Activated naive CD4-positive, alpha-beta T cell treated with anti-CD3 and anti-CD28 coated beads, Interleukin-2, amount 50 U/mL, for 72 hours (primary cell): Measurements from ENCODE around the gene NRCAM. TPM values are rescaled to one million over a fixed set of nuclear protein-coding genes. Genes with fewer than 3 reads are reported as not detected.
A peak's percentile ranks its signal among the peaks of the same experiment; 100 is the strongest.

Experiments
- ATAC-seq, 2 donors: fragments of 150-1000 bp; cut with Tn5 transposase; 2 replicates each; pipeline ENCODE4 v1.10.0; 2021; ENCODE audit warnings: mild to moderate bottlenecking in 2 of 2, moderate library complexity in 2 of 2
- DNase-seq, 2 donors: peaks; one replicate each; pipeline ENCODE4 v3.0.0; 2021 to 2022; ENCODE audit warnings: low spot score in 2 of 2
- H3K27ac Mint-ChIP-seq, 2 donors: one replicate each; pipeline ENCODE4 v1.8.0; 2022; ENCODE audit warnings: mild to moderate bottlenecking in 2 of 2, mixed read lengths in 2 of 2
- H3K36me3 Mint-ChIP-seq, 2 donors: one replicate each; pipeline ENCODE4 v1.8.0; 2022; ENCODE audit warnings: mixed read lengths in 2 of 2
- H3K9me3 Mint-ChIP-seq, 2 donors: one replicate each; pipeline ENCODE4 v1.8.0; 2022; ENCODE audit warnings: mixed read lengths in 2 of 2
- total RNA-seq, 2 donors: library from RNA; stranded (reverse); gene quantifications; one replicate each; pipeline ENCODE4 v1.2.3, GENCODE V29; 2022

Gene NRCAM
- total RNA-seq, 2 donors from 2014 or later, result 0.09 to 0.80 TPM

DNA sequence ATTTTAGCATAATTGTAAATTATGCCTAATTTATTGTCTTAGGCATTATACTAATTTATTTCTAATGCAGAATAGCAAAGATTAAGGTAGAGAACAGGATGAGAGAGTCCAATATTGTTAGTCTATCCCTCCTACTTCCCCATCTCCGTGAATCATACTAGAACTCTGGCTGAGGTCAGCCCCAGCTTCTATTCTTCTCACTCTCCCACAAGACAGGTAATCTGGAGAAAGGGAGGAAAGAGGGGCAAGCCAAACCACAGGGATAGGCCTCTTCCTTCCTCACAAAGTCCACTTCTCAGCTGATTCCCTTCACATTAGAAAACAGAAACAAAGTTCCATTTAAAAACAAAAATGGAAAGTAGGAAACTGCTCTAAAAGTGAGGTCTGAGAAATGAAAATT is 208.6 kb downstream of the NRCAM start:
- ATAC-seq (no peak), DNase-seq (no peak)
- Mint-ChIP-seq H3K27ac (no peak overlapping the region), H3K36me3 (no peaks in the 10 kb centered on the region), H3K9me3 (no peaks in the 10 kb centered on the region)

DNA sequence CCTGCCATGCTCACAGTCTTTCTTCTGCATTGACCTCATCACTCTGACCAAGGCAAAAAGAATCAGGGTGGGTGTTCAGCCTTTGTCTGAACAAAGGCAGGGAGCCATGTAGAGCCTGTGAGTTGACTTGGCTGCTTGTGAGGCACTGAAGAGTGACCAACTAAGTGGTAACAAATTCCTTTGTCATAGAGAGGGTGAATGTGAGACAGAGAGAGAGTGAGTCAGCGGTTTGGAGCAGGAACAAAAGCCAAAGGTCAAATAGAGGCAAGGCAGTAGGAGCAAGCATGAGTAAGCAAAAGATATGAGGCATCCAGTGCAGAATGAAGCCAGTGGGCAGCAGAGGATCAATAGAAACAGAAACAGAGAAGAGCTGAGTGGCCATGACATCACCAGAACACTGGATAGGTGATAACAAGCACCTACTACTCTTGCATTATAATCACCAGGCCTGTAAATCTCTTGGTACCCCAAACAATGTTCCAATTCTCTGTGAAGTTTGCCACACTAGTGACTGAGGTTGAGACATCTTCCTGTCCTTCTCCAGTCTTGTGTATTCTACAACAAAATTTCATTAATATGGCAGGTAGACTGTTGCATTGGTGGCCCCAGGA is 209.9 kb downstream of the NRCAM start:
- DNase-seq (no peak), ATAC-seq (peak; percentile 22 to 28)
- H3K9me3 Mint-ChIP-seq, result no peaks in the 10 kb centered on the region
- H3K36me3 Mint-ChIP-seq, result no peaks in the 10 kb centered on the region
- H3K27ac Mint-ChIP-seq, result no peak overlapping the region

- ATAC-seq (no peak), DNase-seq (no peak)
- H3K27ac Mint-ChIP-seq, result no peak overlapping the region
- H3K36me3 Mint-ChIP-seq, result no peaks in the 10 kb centered on the region
- no peaks in the 10 kb centered on the region for H3K9me3 Mint-ChIP-seq
Measured at GRCh38 chr7:108245523-108246226, 210.6 kb downstream of the NRCAM start.

GRCh38 chr7:108244110-108244509 is 212.1 kb downstream of the NRCAM start:
- no peak for ATAC-seq
- no peaks in the 10 kb centered on the region for H3K36me3 Mint-ChIP-seq
- no peak overlapping the region for H3K27ac Mint-ChIP-seq

DNA sequence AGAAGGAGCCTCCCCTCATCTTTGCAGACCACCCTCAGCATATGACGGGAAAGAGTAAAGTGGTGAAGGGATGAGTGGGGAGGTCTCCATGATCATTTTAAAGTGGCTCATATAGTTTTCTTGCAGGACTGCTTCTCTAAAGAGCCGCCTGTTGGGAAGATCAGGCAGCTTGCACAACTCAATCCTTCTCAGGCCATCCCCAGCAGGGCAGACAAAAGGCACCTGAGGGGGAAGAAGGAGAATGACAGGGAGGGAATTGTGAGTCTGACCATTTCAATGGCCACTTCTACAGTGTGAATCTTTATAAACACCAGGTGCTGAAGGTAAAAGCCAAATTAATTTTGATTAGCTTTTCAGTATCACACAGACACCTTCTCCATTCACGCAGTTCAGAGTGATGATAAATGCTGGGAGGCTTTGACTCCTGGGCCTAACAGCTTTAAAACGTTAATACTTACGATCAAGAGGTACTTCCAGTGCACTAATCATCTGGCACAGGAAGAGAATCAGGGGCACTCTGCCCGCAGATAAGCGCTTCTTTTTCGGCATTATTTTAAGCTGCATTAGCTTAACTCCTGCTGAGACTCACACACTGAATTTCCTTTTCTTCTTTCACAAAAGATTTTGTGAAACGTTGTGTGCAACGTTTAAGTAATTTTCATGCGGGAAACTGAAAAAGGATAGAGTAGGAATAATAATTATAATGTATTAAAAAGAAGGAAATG is 216.6 kb downstream of the NRCAM start:
- Mint-ChIP-seq H3K9me3 (no peaks in the 10 kb centered on the region), H3K27ac (no peak overlapping the region), H3K36me3 (no peaks in the 10 kb centered on the region)
- DNase-seq (no peak), ATAC-seq (no peak)

More at GRCh38 chr7:108244110-108244509, 212.1 kb downstream of the NRCAM start:
- no peak for DNase-seq
- H3K9me3 Mint-ChIP-seq, result no peaks in the 10 kb centered on the region

- DNase-seq, result no peak
- Mint-ChIP-seq H3K27ac (no peak overlapping the region), H3K9me3 (no peaks in the 10 kb centered on the region), H3K36me3 (no peaks in the 10 kb centered on the region)
- ATAC-seq, result no peak
Measured at GRCh38 chr7:108236681-108237415, 219.4 kb downstream of the NRCAM start.

DNA sequence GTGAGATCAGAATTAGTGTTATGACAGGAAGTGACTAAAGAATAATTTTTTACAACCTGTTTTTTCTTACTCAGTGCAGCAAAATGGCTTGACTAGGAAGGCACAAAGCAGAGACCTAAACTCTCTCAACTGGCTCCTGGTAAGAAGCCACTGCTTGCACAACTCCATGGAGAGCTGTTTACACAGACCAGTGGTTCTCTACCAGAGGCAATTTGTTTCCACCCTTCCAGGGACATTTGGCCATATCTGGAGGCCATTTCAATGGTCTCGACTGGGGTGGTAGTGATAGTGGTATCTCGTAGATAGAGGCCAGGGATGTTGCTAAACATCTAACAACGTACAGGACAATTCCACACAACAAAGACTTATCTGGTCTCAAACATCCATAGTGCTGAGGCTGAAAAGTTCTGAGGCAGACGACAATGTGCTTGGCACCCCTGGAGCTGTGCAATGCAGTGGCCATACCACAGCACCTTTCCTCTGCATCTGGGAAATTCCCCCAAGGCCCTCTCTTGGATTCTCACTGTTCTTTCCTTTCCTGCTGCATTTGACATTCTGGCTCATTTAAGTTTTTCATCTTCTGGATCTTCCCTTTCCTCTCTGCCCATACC is 220.7 kb downstream of the NRCAM start:
- Mint-ChIP-seq H3K27ac (no peak overlapping the region), H3K9me3 (no peaks in the 10 kb centered on the region), H3K36me3 (no peaks in the 10 kb centered on the region)
- ATAC-seq (no peak), DNase-seq (no peak)

- Mint-ChIP-seq H3K27ac (no peak overlapping the region), H3K9me3 (no peaks in the 10 kb centered on the region), H3K36me3 (no peaks in the 10 kb centered on the region)
- DNase-seq, result no peak
- no peak for ATAC-seq
Measured at GRCh38 chr7:108234971-108235450, 221.2 kb downstream of the NRCAM start.

DNA sequence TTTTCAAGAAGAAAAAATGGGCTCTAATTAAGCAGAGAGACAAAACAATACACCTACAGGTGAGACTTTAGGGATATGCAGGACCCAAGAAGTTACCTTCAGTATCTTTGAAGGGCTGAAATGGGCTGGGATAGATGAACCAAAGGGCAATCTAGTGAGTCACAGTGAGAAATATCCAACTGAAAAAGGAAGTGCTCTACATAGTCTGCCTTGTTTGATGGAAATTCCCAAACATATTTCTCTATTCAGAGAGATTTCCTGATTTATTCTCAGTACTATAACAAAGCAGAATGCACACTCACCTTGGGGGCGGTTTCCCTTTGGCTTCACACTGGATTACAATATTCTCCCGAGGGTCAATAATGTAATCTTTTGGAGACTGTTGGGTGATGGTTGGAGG is 222.0 kb downstream of the NRCAM start:
- ATAC-seq (no peak), DNase-seq (no peak)
- Mint-ChIP-seq H3K9me3 (no peaks in the 10 kb centered on the region), H3K27ac (no peak overlapping the region), H3K36me3 (no peaks in the 10 kb centered on the region)

- ATAC-seq, result no peak
- H3K36me3 Mint-ChIP-seq, result no peaks in the 10 kb centered on the region
- no peak overlapping the region for H3K27ac Mint-ChIP-seq
- no peaks in the 10 kb centered on the region for H3K9me3 Mint-ChIP-seq
- DNase-seq, result no peak
Measured at GRCh38 chr7:108232076-108232475, 224.2 kb downstream of the NRCAM start.

DNA sequence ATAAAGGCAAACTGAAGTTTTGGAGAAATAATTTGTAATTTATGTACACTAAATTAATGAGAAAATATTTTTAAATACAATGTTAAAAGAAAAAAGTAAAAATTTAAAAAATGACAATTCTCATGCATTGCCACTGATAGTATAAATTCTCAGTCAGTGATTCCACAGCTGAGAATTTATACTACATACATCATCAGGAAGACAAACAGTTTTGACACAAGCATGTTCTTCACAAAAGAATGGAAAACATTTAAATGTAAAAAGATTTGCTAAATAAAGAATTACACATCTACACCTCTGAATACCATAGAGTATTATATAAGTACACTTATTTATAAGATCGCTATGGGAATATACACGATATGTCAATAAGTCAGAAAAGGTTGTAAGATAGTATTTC is 225.0 kb downstream of the NRCAM start:
- Mint-ChIP-seq H3K27ac (no peak overlapping the region), H3K9me3 (no peaks in the 10 kb centered on the region), H3K36me3 (no peaks in the 10 kb centered on the region)
- no peak for DNase-seq
- ATAC-seq, result no peak

DNA sequence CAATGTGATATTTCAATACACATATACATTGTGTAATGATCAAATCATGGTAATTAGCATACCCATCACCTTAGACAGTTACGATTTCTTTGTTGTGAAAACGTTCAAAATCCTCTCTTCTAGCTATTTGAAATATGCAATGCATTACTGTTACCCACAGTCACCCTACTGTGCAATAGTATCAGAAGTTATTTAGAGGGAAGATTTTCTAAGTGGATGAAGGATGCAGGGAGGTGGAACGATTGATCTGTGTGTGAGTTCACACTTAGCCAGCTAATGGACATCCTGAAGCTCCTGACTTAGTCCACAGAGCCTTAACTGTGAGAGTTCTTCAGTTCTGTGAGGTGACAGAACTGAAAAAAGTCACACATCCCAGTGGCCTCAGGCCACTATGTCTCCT is 228.9 kb downstream of the NRCAM start:
- DNase-seq, result no peak
- no peaks in the 10 kb centered on the region for H3K9me3 Mint-ChIP-seq
- no peak overlapping the region for H3K27ac Mint-ChIP-seq
- no peaks in the 10 kb centered on the region for H3K36me3 Mint-ChIP-seq
- ATAC-seq, result no peak

DNA sequence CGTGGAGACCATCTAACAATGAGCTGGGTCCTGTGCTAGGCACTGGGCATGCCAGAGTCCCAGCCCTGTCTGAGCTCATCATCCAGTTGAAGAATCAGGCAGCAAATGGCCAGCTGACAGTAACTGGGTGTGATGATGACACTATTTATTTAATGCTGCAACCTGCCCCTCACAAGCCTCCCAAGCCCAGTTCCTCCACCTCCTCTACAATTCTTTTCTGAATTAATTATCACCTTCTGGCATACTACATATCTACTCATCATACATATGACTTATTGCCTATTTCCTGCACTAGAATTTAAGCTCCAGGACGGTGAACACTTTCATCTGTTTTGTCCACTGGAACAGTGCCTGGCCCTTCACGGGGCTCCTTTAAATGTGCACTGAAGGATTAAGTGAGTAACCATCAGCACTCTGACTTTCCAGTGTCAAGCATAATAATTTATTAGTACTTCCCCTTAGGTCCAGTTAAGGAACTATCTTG is 229.4 kb downstream of the NRCAM start:
- no peak for ATAC-seq
- Mint-ChIP-seq H3K9me3 (no peaks in the 10 kb centered on the region), H3K27ac (no peak overlapping the region), H3K36me3 (no peaks in the 10 kb centered on the region)
- DNase-seq, result no peak

GRCh38 chr7:108225531-108226181 is 230.6 kb downstream of the NRCAM start:
- Mint-ChIP-seq H3K9me3 (no peaks in the 10 kb centered on the region), H3K36me3 (no peaks in the 10 kb centered on the region), H3K27ac (no peak overlapping the region)
- ATAC-seq (no peak), DNase-seq (no peak)

DNA sequence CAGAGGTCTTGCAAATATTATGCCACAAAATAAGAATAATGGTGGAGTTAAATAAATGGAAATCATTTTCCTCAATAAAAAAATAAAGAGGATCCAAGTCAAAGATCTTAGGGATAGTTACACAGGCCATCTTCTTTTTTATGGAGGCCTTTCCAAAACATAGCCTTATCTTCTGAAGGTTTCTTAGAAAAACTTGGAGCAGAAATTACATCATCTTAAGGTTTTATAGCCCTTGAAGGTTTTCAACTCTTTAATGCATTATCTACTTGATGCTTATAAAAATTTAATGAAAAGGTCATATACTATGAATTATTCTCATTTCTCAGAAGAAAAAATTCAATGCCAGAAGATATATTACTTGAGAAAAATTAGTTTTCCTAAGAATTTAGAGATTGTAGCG is 231.8 kb downstream of the NRCAM start:
- Mint-ChIP-seq H3K36me3 (no peaks in the 10 kb centered on the region), H3K27ac (no peak overlapping the region), H3K9me3 (no peaks in the 10 kb centered on the region)
- ATAC-seq, result no peak
- DNase-seq, result no peak

DNA sequence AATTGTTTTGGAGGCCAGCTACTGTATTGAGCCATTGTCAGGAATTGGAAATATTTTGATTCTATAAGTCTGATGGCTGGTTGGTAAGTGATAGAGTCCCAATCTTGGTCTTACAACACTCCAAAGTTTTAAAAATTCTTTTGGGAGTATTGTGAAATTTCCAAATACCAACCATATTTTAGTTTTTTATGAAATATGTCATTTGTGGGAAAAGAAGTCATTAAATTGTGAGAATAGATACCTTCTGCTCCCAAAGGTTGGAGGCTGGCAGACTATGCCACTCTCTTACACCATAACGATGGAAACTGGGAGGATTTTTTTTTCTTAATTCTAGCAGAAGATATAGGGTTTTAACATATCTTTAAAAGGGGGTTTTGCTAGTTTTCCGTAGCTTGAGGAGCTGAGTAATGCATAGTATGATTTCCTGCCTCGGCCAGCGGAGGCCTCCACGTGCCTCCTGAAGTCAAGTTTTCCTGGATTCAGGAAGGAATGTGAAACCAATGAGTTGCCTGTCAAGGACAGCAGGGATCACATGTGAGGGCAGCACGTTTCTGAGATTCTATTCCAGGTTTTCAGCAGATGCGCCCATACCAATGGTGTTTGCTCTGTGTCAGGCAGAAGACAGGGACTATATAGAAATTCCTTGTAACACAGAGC is 233.9 kb downstream of the NRCAM start:
- peaks cover 0 to 4% of the 10 kb centered on the region in 2 donors for H3K9me3 Mint-ChIP-seq
- H3K27ac Mint-ChIP-seq, result no peak overlapping the region
- H3K36me3 Mint-ChIP-seq, result peaks cover 0 to 5% of the 10 kb centered on the region in 2 donors
- ATAC-seq (no peak), DNase-seq (no peak)
